Keratinocyte (primary cell): ENCODE results near the gene ALK. TPM values are rescaled to one million over a fixed set of nuclear protein-coding genes. Genes with fewer than 3 reads are reported as not detected.

Experiments used
- DNase-seq: peaks from one replicate; pipeline ENCODE4 v3.0.0-alpha.2; 2011; ENCODE audit warnings: low read depth, missing footprints, low spot score
- FAIRE-seq: peaks from 2 replicates; lab custom pipeline; 2011; peaks lifted over from hg19 to GRCh38; lab: Jason Lieb, UNC
- H2AFZ ChIP-seq: 2 replicates; pipeline ENCODE4 v1.6.0; 2012; ENCODE audit warnings: low read length, control low read depth, inconsistent platforms; ENCODE audit not compliant: control insufficient read depth
- H3K27ac ChIP-seq: 2 replicates; pipeline ENCODE4 v1.5.1; 2011; ENCODE audit warnings: low read length; ENCODE audit not compliant: control insufficient read depth, insufficient read depth
- H3K27me3 ChIP-seq: 3 replicates; pipeline ENCODE4 v1.6.0; 2011; ENCODE audit warnings: low read length; ENCODE audit not compliant: control insufficient read depth, insufficient read depth; ENCODE audit errors: extremely low read depth
- H3K36me3 ChIP-seq, 2 experiments: 2 replicates in 1 of 2; 3 replicates in 1 of 2; pipeline ENCODE4 v1.5.1; 2011; ENCODE audit warnings: low read length in 2 of 2, mild to moderate bottlenecking in 1 of 2; ENCODE audit not compliant: control insufficient read depth in 2 of 2, insufficient read depth in 2 of 2; ENCODE audit errors: extremely low read depth in 1 of 2
- H3K4me1 ChIP-seq: 3 replicates; pipeline ENCODE4 v1.5.1; 2011; ENCODE audit warnings: low read length; ENCODE audit not compliant: control insufficient read depth, insufficient read depth; ENCODE audit errors: extremely low read depth
- H3K4me2 ChIP-seq: 3 replicates; pipeline ENCODE4 v1.6.0; 2011; ENCODE audit warnings: low read depth, low read length; ENCODE audit not compliant: control insufficient read depth, insufficient read depth; ENCODE audit errors: extremely low read depth
- H3K4me3 ChIP-seq, 3 experiments: fragments of 200-600 bp in 1 of 3; sonication (generic) in 1 of 3; 2 replicates in 2 of 3; 3 replicates in 1 of 3; pipeline ENCODE4 v1.5.1; 2011 to 2016; ENCODE audit warnings: low read length in 3 of 3, mild to moderate bottlenecking in 3 of 3, control low read depth in 2 of 3, inconsistent platforms in 1 of 3, low read depth in 1 of 3, mixed read lengths in 1 of 3, mixed run types in 1 of 3, moderate library complexity in 1 of 3; ENCODE audit not compliant: control insufficient read depth in 2 of 3, insufficient read depth in 2 of 3; ENCODE audit errors: extremely low read depth in 1 of 3
- H3K79me2 ChIP-seq: 2 replicates; pipeline ENCODE4 v1.6.0; 2012; ENCODE audit warnings: low read length; ENCODE audit not compliant: control insufficient read depth, insufficient read depth
- H3K9ac ChIP-seq: 3 replicates; pipeline ENCODE4 v1.6.0; 2011; ENCODE audit warnings: low read length; ENCODE audit not compliant: control insufficient read depth, insufficient read depth; ENCODE audit errors: extremely low read depth
- H3K9me1 ChIP-seq: 3 replicates; pipeline ENCODE4 v1.6.0; 2011; ENCODE audit warnings: low read length; ENCODE audit not compliant: control insufficient read depth, insufficient read depth; ENCODE audit errors: extremely low read depth
- H3K9me3 ChIP-seq: 2 replicates; pipeline ENCODE4 v1.5.1; 2012; ENCODE audit warnings: low read depth, low read length; ENCODE audit not compliant: control insufficient read depth
- H4K20me1 ChIP-seq: 3 replicates; pipeline ENCODE4 v1.6.0; 2011; ENCODE audit warnings: low read length; ENCODE audit not compliant: control insufficient read depth, insufficient read depth; ENCODE audit errors: extremely low read depth
- EZH2 ChIP-seq: IDR thresholded peaks from one replicate; pipeline ENCODE4 v1.6.1; 2012; ENCODE audit warnings: inconsistent platforms, mild to moderate bottlenecking, low read length, moderate library complexity
- dilution Hi-C: fragments of 300-500 bp; cut with MboI; formaldehyde crosslinking; loops from one replicate; pipeline ENCODE4 v1.7.0; 2020; ENCODE audit warnings: low sequenced_read_pairs; ENCODE audit not compliant: extremely low pct_ligation_motif_present
- polyA plus RNA-seq, 5 experiments: library from polyadenylated mRNA; depleted of rRNA in 3 of 5; stranded (reverse) in 3 of 5; stranded (forward) in 1 of 5; unstranded in 1 of 5; fragments of >200 nt; gene quantifications; 1 replicate in 1 of 5; 2 replicates in 3 of 5; 3 replicates in 1 of 5; pipeline versions ENCODE4 v1.2.1 to v1.2.3, GENCODE V29; 2011 to 2012; ENCODE audit warnings: missing spikeins in 2 of 5, low read depth in 1 of 5, low replicate concordance in 1 of 5
- TF ChIP-seq, protein P1 (sequence below), 3 experiments: IDR thresholded peaks in 1 of 3; conservative IDR thresholded peaks in 1 of 3; optimal IDR thresholded peaks in 1 of 3; 2 replicates in 2 of 3; 3 replicates in 1 of 3; pipeline versions ENCODE3 to v1.5.1; 2011; ENCODE audit warnings: low read length in 3 of 3, mild to moderate bottlenecking in 3 of 3, moderate library complexity in 2 of 3, control low read depth in 1 of 3, inconsistent platforms in 1 of 3; ENCODE audit not compliant: insufficient read depth in 2 of 3; ENCODE audit errors: extremely low read depth in 1 of 3

Gene ALK
- polyA plus RNA-seq, 1 donor (not counting 4 experiments of a cell fraction or from before 2014, with no cell fraction given), result not detected

DNA sequence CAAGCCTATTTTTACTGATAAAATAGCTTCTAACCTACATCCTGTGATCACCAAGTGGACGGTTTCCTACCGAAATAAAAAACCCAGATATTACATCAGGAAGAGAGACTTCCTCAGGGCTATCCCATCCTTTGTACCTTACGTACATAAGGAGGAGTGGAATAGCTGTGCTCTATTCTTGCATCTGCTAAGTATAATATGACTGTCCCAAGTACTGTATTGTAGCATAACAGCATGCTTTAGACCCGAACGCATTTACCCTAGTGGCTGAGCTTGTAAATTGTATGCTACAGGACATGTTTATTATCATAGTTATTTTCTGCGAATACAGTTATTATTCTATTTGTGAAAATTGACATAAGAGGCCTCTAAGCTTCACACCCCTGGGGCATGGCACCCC, 503.8 kb downstream of the ALK start:
- no peaks in the 10 kb centered on the region for H3K79me2 ChIP-seq
- DNase-seq (no peak), FAIRE-seq (no peak)
- H2AFZ ChIP-seq, result no peak overlapping the region
- H3K27ac ChIP-seq, result no peak overlapping the region
- dilution Hi-C loops, result no loop called here
- peaks cover 7% of the 10 kb centered on the region for H3K27me3 ChIP-seq
- no peak overlapping the region for H3K4me3 ChIP-seq
- no peak overlapping the region for H3K4me2 ChIP-seq
- TF ChIP-seq EZH2, result no peak
- TF ChIP-seq, protein P1, sequence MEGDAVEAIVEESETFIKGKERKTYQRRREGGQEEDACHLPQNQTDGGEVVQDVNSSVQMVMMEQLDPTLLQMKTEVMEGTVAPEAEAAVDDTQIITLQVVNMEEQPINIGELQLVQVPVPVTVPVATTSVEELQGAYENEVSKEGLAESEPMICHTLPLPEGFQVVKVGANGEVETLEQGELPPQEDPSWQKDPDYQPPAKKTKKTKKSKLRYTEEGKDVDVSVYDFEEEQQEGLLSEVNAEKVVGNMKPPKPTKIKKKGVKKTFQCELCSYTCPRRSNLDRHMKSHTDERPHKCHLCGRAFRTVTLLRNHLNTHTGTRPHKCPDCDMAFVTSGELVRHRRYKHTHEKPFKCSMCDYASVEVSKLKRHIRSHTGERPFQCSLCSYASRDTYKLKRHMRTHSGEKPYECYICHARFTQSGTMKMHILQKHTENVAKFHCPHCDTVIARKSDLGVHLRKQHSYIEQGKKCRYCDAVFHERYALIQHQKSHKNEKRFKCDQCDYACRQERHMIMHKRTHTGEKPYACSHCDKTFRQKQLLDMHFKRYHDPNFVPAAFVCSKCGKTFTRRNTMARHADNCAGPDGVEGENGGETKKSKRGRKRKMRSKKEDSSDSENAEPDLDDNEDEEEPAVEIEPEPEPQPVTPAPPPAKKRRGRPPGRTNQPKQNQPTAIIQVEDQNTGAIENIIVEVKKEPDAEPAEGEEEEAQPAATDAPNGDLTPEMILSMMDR (optimal IDR thresholded peaks at IDR 0.05 in 1 of 3, IDR thresholded peaks at IDR 0.05 in 1 of 3, conservative IDR thresholded peaks at IDR 0.05 in 1 of 3; ENCODE audit: extremely low read depth in 1 of 3, insufficient read depth in 2 of 3, low read length in 3 of 3), result no peak
- no peak overlapping the region for H3K9ac ChIP-seq
- no peaks in the 10 kb centered on the region for H3K4me1 ChIP-seq
- no peaks in the 10 kb centered on the region for H3K9me3 ChIP-seq
- H3K9me1 ChIP-seq, result no peaks in the 10 kb centered on the region
- no peaks in the 10 kb centered on the region for H4K20me1 ChIP-seq
- H3K36me3 ChIP-seq, result no peaks in the 10 kb centered on the region

DNA sequence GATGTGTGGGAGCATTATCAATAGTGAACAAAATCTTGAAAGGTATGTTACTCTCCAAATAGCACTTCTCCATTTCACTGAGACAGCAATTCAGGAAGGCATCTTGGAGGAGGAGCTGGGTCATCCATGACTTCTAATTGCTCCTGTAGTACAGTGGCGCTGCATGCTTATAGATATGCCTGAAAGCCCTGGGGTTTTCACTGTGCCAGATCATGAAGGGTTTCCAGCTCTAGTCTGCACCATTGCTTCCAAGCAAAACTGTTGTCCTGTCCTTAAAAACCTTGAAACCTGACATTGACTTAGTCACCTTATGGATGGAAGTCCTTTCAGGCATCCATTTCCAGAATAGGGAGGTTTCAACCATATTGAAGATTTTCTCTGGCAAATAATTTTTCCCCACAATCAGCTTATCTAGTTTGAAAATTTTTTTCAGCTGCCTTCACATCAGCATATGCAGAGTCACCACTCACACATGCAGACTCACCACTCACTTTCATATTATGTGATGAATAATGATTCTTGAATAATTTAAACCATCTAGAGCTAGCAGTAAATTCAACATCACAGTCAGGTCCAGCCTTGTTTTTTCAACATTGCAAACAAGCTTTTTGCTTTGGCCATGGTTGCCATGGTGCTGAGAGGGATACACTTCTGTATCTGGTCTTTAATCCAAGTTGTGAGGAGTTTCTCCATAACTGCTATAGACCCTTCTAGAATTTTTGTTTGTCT, 509.0 kb downstream of the ALK start:
- DNase-seq (no peak), FAIRE-seq (no peak)
- dilution Hi-C loops, result no loop called here
- TF ChIP-seq, protein P1 (optimal IDR thresholded peaks at IDR 0.05 in 1 of 3, IDR thresholded peaks at IDR 0.05 in 1 of 3, conservative IDR thresholded peaks at IDR 0.05 in 1 of 3; ENCODE audit: extremely low read depth in 1 of 3, insufficient read depth in 2 of 3, low read length in 3 of 3), result no peak
- TF ChIP-seq EZH2, result no peak
- Histone ChIP-seq H3K4me2 (no peak overlapping the region), H2AFZ (no peak overlapping the region), H3K36me3 (no peaks in the 10 kb centered on the region), H3K27me3 (no peaks in the 10 kb centered on the region), H4K20me1 (no peaks in the 10 kb centered on the region), H3K27ac (no peak overlapping the region), H3K79me2 (no peaks in the 10 kb centered on the region), H3K9me3 (no peaks in the 10 kb centered on the region), H3K9me1 (no peaks in the 10 kb centered on the region), H3K4me3 (no peak overlapping the region), H3K4me1 (no peaks in the 10 kb centered on the region), H3K9ac (no peak overlapping the region)
